Esophagus muscularis mucosa (tissue), 3 donors: ENCODE measurements around the gene SLC36A4.

Source experiments
- POLR2AphosphoS5 ChIP-seq, 2 donors: sonication (generic); formaldehyde crosslinking; IDR thresholded peaks; one replicate each; pipeline ENCODE4 v1.6.1; 2017; ENCODE audit warnings: antibody characterized with exemption in 2 of 2
- TF ChIP-seq, protein P1 (sequence below), 3 experiments: fragments of 200-600 bp in 2 of 3; fragments of 450-650 bp in 1 of 3; sonication (generic) in 2 of 3; IDR thresholded peaks; one replicate each; pipeline ENCODE4 v1.5.1; 2017 to 2019; ENCODE audit warnings: antibody characterized with exemption in 3 of 3, mild to moderate bottlenecking in 2 of 3, moderate library complexity in 1 of 3

DNA sequence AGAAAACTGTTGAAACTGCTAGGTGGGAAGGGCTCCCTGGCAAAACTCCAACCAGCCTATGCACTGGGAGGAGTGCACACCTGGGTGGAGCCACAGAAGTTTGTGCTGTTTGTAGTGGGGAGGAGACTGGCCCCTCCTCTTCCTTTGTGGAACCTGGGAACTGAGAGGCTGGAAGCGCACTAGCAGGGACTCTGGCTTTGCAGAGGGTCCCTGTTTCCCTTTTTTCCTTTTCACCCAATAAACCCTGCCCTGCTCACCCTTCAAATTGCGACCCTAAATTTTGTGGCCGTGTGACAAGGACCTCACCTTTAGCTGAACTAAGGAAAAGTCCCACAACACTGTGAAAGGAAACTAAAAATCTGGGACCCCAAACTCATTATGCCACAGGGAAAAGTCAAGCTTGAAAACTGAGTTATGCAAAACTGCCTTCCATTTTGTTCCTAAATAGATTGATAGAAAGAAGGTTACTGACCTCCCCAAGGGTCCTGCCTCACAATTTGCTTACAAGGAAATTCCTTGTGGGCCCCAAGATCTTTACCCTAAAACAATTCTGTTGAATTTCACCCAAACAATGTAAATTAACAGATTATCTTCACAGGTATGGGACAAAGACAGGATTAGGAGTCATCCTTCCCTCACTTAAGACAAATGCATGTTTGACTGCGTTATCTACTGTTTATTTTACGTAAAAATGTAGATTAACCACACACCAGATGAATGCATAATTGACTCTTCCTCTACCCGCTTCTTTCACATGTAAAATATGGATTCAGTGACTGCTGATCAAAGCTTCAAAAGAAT lies 81.0 kb downstream of the SLC36A4 start:
- TF ChIP-seq, protein P1, sequence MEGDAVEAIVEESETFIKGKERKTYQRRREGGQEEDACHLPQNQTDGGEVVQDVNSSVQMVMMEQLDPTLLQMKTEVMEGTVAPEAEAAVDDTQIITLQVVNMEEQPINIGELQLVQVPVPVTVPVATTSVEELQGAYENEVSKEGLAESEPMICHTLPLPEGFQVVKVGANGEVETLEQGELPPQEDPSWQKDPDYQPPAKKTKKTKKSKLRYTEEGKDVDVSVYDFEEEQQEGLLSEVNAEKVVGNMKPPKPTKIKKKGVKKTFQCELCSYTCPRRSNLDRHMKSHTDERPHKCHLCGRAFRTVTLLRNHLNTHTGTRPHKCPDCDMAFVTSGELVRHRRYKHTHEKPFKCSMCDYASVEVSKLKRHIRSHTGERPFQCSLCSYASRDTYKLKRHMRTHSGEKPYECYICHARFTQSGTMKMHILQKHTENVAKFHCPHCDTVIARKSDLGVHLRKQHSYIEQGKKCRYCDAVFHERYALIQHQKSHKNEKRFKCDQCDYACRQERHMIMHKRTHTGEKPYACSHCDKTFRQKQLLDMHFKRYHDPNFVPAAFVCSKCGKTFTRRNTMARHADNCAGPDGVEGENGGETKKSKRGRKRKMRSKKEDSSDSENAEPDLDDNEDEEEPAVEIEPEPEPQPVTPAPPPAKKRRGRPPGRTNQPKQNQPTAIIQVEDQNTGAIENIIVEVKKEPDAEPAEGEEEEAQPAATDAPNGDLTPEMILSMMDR (IDR thresholded peaks at IDR 0.05) = no peak
- no peak for TF ChIP-seq POLR2AphosphoS5 (IDR thresholded peaks at IDR 0.05)
